ENCODE results near the gene UFD1. TPM values are rescaled to one million over a fixed set of nuclear protein-coding genes. Genes with fewer than 3 reads are reported as not detected.

UFD1 gene
- total RNA-seq, 1 experiment from 2014 or later, result 57.9 TPM

DNA sequence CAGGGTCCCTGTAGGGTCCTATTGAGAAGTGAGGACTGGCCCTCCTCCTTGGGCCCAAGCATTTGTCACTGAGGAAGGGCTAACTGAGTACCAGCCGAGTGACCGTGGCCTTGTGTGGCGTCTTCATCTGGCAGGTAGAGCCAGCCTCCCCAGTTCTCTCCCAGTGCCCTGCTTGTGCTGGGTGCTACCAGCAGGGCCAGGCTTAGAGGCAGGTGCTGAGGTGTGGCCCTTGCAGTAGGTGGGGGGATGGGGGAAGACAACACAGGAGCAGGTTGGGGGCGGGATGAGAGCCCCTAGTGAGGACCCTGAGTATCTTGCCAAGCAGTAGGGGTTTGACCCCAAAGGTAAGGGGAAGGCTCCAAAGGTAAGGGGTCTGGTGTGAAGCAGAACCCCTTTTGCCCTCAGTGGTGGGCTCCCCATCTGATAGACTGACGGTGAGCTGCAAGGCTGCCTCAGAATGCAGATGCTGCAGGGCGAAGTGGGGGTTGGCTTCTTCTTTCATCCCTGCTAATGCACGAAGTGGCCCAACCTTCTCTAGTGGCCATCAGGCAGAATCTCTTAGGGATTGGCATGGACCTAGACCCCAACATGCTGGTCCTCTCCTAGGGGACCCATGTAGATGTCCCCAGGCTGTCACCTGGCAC, 20.4 kb upstream of the UFD1 start:
- TF ChIP-seq, protein P1, sequence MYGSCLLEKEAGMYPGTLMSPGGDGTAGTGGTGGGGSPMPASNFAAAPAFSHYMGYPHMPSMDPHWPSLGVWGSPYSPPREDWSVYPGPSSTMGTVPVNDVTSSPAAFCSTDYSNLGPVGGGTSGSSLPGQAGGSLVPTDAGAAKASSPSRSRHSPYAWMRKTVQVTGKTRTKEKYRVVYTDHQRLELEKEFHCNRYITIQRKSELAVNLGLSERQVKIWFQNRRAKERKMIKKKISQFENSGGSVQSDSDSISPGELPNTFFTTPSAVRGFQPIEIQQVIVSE (CRISPR knock-in tag; IDR thresholded peaks at IDR 0.05; ENCODE audit: borderline replicate concordance), result no peak
- TF ChIP-seq, protein P2, sequence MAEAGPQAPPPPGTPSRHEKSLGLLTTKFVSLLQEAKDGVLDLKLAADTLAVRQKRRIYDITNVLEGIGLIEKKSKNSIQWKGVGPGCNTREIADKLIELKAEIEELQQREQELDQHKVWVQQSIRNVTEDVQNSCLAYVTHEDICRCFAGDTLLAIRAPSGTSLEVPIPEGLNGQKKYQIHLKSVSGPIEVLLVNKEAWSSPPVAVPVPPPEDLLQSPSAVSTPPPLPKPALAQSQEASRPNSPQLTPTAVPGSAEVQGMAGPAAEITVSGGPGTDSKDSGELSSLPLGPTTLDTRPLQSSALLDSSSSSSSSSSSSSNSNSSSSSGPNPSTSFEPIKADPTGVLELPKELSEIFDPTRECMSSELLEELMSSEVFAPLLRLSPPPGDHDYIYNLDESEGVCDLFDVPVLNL (CRISPR knock-in tag; IDR thresholded peaks at IDR 0.05; ENCODE audit: borderline replicate concordance, low read depth), result no peak
- TF ChIP-seq, protein P3, sequence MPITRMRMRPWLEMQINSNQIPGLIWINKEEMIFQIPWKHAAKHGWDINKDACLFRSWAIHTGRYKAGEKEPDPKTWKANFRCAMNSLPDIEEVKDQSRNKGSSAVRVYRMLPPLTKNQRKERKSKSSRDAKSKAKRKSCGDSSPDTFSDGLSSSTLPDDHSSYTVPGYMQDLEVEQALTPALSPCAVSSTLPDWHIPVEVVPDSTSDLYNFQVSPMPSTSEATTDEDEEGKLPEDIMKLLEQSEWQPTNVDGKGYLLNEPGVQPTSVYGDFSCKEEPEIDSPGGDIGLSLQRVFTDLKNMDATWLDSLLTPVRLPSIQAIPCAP (CRISPR knock-in tag; IDR thresholded peaks at IDR 0.05), result no peak
- TF ChIP-seq HMGA2 (CRISPR knock-in tag; IDR thresholded peaks at IDR 0.05) (no peak), CREB1 (CRISPR knock-in tag; IDR thresholded peaks at IDR 0.05) (no peak), NR2C2 (CRISPR knock-in tag; IDR thresholded peaks at IDR 0.05) (no peak), FOXJ3 (CRISPR knock-in tag; IDR thresholded peaks at IDR 0.05; ENCODE audit: borderline replicate concordance) (no peak), ZBTB21 (CRISPR knock-in tag; IDR thresholded peaks at IDR 0.05; ENCODE audit: borderline replicate concordance) (no peak), ZNF317 (CRISPR knock-in tag; IDR thresholded peaks at IDR 0.05; ENCODE audit: borderline replicate concordance, low read depth) (no peak), NFE2L1 (CRISPR knock-in tag; IDR thresholded peaks at IDR 0.05) (no peak), NFATC4 (CRISPR knock-in tag; IDR thresholded peaks at IDR 0.05) (no peak), SMAD3 (CRISPR knock-in tag; IDR thresholded peaks at IDR 0.05; ENCODE audit: borderline replicate concordance) (no peak), SMAD4 (CRISPR knock-in tag; IDR thresholded peaks at IDR 0.05) (no peak), NFYB (CRISPR knock-in tag; conservative IDR thresholded peaks at IDR 0.05; ENCODE audit: low read depth) (no peak)
- TF ChIP-seq, protein P4, sequence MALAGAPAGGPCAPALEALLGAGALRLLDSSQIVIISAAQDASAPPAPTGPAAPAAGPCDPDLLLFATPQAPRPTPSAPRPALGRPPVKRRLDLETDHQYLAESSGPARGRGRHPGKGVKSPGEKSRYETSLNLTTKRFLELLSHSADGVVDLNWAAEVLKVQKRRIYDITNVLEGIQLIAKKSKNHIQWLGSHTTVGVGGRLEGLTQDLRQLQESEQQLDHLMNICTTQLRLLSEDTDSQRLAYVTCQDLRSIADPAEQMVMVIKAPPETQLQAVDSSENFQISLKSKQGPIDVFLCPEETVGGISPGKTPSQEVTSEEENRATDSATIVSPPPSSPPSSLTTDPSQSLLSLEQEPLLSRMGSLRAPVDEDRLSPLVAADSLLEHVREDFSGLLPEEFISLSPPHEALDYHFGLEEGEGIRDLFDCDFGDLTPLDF (CRISPR knock-in tag; IDR thresholded peaks at IDR 0.05), result no peak
- TF ChIP-seq, protein P5, sequence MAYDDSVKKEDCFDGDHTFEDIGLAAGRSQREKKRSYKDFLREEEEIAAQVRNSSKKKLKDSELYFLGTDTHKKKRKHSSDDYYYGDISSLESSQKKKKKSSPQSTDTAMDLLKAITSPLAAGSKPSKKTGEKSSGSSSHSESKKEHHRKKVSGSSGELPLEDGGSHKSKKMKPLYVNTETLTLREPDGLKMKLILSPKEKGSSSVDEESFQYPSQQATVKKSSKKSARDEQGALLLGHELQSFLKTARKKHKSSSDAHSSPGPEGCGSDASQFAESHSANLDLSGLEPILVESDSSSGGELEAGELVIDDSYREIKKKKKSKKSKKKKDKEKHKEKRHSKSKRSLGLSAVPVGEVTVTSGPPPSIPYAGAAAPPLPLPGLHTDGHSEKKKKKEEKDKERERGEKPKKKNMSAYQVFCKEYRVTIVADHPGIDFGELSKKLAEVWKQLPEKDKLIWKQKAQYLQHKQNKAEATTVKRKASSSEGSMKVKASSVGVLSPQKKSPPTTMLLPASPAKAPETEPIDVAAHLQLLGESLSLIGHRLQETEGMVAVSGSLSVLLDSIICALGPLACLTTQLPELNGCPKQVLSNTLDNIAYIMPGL (CRISPR knock-in tag; IDR thresholded peaks at IDR 0.05), result no peak
- ATAC-seq (no peak), DNase-seq (ENCODE audit: low spot score) (no peak)
- H3K9me3 Mint-ChIP-seq, result no peaks in the 10 kb centered on the region
- no peak overlapping the region for H3K27ac Mint-ChIP-seq
- peaks cover 19% of the 10 kb centered on the region for H3K36me3 Mint-ChIP-seq
- H3K4me3 Mint-ChIP-seq, result no peak overlapping the region
- no peaks in the 10 kb centered on the region for H3K27me3 Mint-ChIP-seq (ENCODE audit: low read depth)
- POLR2A ChIA-PET, result no interaction called here
- H3K4me1 Mint-ChIP-seq, result peaks cover 5% of the 10 kb centered on the region; the same call in 1 of the 2 replicates
- CTCF ChIA-PET, result no interaction called here

DNA sequence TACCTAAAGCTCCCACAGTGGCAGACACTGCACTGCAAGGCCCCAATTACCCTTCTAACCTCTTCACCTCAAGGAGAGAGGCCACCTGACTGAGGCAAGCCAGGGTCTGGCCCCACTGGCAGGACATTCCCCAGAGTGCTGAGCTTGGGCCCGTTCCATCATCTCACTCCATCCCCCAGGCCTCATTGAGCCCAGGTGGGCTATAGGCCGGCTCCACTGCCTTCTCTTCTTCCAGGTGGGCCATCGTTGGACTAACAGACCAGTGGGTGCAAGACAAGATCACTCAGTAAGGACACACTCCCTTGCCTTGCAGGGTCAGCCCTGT, 19.8 kb upstream of the UFD1 start:
- DNase-seq (ENCODE audit: low spot score) (no peak), ATAC-seq (no peak)
- H3K27ac Mint-ChIP-seq, result no peak overlapping the region
- no peaks in the 10 kb centered on the region for H3K9me3 Mint-ChIP-seq
- H3K36me3 Mint-ChIP-seq, result peaks cover 23% of the 10 kb centered on the region
- H3K4me1 Mint-ChIP-seq, result peaks cover 5% of the 10 kb centered on the region; the same call in 1 of the 2 replicates
- no peaks in the 10 kb centered on the region for H3K27me3 Mint-ChIP-seq (ENCODE audit: low read depth)
- H3K4me3 Mint-ChIP-seq, result no peak overlapping the region
- POLR2A ChIA-PET, result no interaction called here
- CTCF ChIA-PET, result interaction anchor here (1.8 kb wide), 1 partner anchor 131 kb away, joined by 4 read pairs; no protein-coding TSS in a partner anchor
- TF ChIP-seq NR1H2 (CRISPR knock-in tag; IDR thresholded peaks at IDR 0.05) (no peak), FOXP1 (CRISPR knock-in tag; IDR thresholded peaks at IDR 0.05; ENCODE audit: borderline replicate concordance) (no peak), ESRRA (CRISPR knock-in tag; IDR thresholded peaks at IDR 0.05; ENCODE audit: borderline replicate concordance) (no peak)
- TF ChIP-seq, protein P6, sequence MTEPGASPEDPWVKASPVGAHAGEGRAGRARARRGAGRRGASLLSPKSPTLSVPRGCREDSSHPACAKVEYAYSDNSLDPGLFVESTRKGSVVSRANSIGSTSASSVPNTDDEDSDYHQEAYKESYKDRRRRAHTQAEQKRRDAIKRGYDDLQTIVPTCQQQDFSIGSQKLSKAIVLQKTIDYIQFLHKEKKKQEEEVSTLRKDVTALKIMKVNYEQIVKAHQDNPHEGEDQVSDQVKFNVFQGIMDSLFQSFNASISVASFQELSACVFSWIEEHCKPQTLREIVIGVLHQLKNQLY (CRISPR knock-in tag; IDR thresholded peaks at IDR 0.05), result no peak
- TF ChIP-seq, protein P2 (CRISPR knock-in tag; IDR thresholded peaks at IDR 0.05; ENCODE audit: borderline replicate concordance, low read depth), result no peak
- TF ChIP-seq, protein P7, sequence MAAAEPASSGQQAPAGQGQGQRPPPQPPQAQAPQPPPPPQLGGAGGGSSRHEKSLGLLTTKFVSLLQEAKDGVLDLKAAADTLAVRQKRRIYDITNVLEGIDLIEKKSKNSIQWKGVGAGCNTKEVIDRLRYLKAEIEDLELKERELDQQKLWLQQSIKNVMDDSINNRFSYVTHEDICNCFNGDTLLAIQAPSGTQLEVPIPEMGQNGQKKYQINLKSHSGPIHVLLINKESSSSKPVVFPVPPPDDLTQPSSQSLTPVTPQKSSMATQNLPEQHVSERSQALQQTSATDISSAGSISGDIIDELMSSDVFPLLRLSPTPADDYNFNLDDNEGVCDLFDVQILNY (CRISPR knock-in tag; IDR thresholded peaks at IDR 0.05), result no peak
- TF ChIP-seq, protein P8, sequence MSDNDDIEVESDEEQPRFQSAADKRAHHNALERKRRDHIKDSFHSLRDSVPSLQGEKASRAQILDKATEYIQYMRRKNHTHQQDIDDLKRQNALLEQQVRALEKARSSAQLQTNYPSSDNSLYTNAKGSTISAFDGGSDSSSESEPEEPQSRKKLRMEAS (CRISPR knock-in tag; IDR thresholded peaks at IDR 0.05), result no peak
- TF ChIP-seq, protein P9, sequence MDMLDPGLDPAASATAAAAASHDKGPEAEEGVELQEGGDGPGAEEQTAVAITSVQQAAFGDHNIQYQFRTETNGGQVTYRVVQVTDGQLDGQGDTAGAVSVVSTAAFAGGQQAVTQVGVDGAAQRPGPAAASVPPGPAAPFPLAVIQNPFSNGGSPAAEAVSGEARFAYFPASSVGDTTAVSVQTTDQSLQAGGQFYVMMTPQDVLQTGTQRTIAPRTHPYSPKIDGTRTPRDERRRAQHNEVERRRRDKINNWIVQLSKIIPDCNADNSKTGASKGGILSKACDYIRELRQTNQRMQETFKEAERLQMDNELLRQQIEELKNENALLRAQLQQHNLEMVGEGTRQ (CRISPR knock-in tag; IDR thresholded peaks at IDR 0.05), result no peak
